K562 (cell line): ENCODE measurements around the gene TULP1. TPM values are rescaled to one million over a fixed set of nuclear protein-coding genes. Genes with fewer than 3 reads are reported as not detected.

Source experiments
- ATAC-seq: fragments of 200-7000 bp; cut with Tn5 transposase; 3 replicates; pipeline ENCODE4 v1.9.1; 2020; ENCODE audit warnings: moderate library complexity
- BruUV-seq: library from RNA; stranded (reverse); fragments of 400-500 nt; replicated peaks from 2 replicates; lab custom pipeline; 2021; lab: Mats Ljungman, UMichigan
- CTCF ChIA-PET: fragments of 300-600 bp; formaldehyde crosslinking; extraction: SDS; loops from one replicate; lab custom pipeline; 2021; ENCODE audit warnings: low intra/inter-chr PET ratio; lab: Yijun Ruan, JAX
- POLR2A ChIA-PET: fragments of 300-600, 350-650 bp; sonication (Branson Sonifier 250); formaldehyde crosslinking; extraction: SDS; loops from one replicate; lab custom pipeline; 2021; ENCODE audit warnings: antibody characterized with exemption, inconsistent platforms; lab: Yijun Ruan, JAX
- DNase-seq, 4 experiments: peaks; one replicate each; pipeline versions ENCODE4 v3.0.0 to v3.0.0-alpha.2; 2011 to 2018; ENCODE audit warnings: low spot score in 3 of 4, mixed read lengths in 3 of 4; ENCODE audit errors: extremely low read depth in 1 of 4
- FAIRE-seq: peaks from 2 replicates; lab custom pipeline; 2011; peaks lifted over from hg19 to GRCh38; lab: Jason Lieb, UNC
- H2AFZ ChIP-seq: 2 replicates; pipeline ENCODE4 v1.6.0; 2011; ENCODE audit warnings: low read depth, low read length, control low read depth, inconsistent platforms
- H3K27ac ChIP-seq: fragments of 200-600 bp; 3 replicates; pipeline ENCODE4 v1.8.0; 2011; ENCODE audit warnings: low read depth, mild to moderate bottlenecking, control low read depth, inconsistent platforms, low read length, moderate library complexity, mixed read lengths; ENCODE audit errors: extremely low read depth
- H3K27me3 ChIP-seq, 2 experiments: fragments of 300-600 bp in 1 of 2; 2 replicates in 1 of 2; 3 replicates in 1 of 2; pipeline versions ENCODE4 v1.6.0 to v1.8.0; 2011; ENCODE audit warnings: inconsistent platforms in 2 of 2, low read length in 2 of 2, mild to moderate bottlenecking in 1 of 2, mixed read lengths in 1 of 2, moderate library complexity in 1 of 2; ENCODE audit not compliant: control insufficient read depth in 2 of 2, insufficient read depth in 2 of 2
- H3K36me3 ChIP-seq: fragments of 300-600 bp; 3 replicates; pipeline ENCODE4 v1.8.0; 2011; ENCODE audit warnings: mild to moderate bottlenecking, low read length, inconsistent platforms; ENCODE audit not compliant: control insufficient read depth, insufficient read depth
- H3K4me1 ChIP-seq, 2 experiments: fragments of 200-600 bp in 1 of 2; replicated peaks in 1 of 2; 2 replicates in 1 of 2; 3 replicates in 1 of 2; pipeline versions ENCODE4 v1.5.1 to v1.8.0; 2011; ENCODE audit warnings: inconsistent platforms in 2 of 2, low read length in 2 of 2, mild to moderate bottlenecking in 1 of 2, mixed read lengths in 1 of 2, moderate library complexity in 1 of 2; ENCODE audit not compliant: control insufficient read depth in 2 of 2, insufficient read depth in 2 of 2
- H3K4me2 ChIP-seq: 2 replicates; pipeline ENCODE4 v1.6.1; 2011; ENCODE audit warnings: low read length, control low read depth, inconsistent platforms, mixed read lengths; ENCODE audit not compliant: insufficient read depth
- H3K4me3 ChIP-seq: fragments of 200-600 bp; sonication (generic), shearing (Covaris generic); 2 replicates; pipeline ENCODE4 v1.5.1; 2016; ENCODE audit warnings: control low read depth, inconsistent platforms
- H3K79me2 ChIP-seq: fragments of 200-600 bp; 3 replicates; pipeline ENCODE4 v1.8.0; 2011; ENCODE audit warnings: low read length, inconsistent platforms; ENCODE audit not compliant: control insufficient read depth, insufficient read depth
- H3K9ac ChIP-seq, 2 experiments: 2 replicates each; pipeline versions ENCODE4 v1.6.0 to v1.6.1; 2011; ENCODE audit warnings: low read depth in 2 of 2, low read length in 2 of 2, control low read depth in 1 of 2, inconsistent platforms in 1 of 2, mild to moderate bottlenecking in 1 of 2, mixed read lengths in 1 of 2; ENCODE audit not compliant: insufficient read depth in 1 of 2
- H3K9me1 ChIP-seq: one replicate; pipeline ENCODE4 v1.6.0; 2011; ENCODE audit warnings: inconsistent platforms, mild to moderate bottlenecking, low read length, moderate library complexity; ENCODE audit not compliant: control insufficient read depth, insufficient read depth
- H3K9me3 ChIP-seq: replicated peaks from 2 replicates; pipeline ENCODE4 v1.5.1; 2011; ENCODE audit warnings: low read depth, low read length, inconsistent platforms; ENCODE audit not compliant: control insufficient read depth, insufficient read depth
- H4K20me1 ChIP-seq: replicated peaks from 2 replicates; pipeline ENCODE4 v1.6.1; 2011; ENCODE audit warnings: low read length, inconsistent platforms, mixed read lengths; ENCODE audit not compliant: control insufficient read depth, insufficient read depth
- CBFA2T2 ChIP-seq: fragments of 450-650 bp; conservative IDR thresholded peaks from 2 replicates; pipeline ENCODE4 v1.6.1; 2017; ENCODE audit warnings: mild to moderate bottlenecking
- EZH2 ChIP-seq: IDR thresholded peaks from 2 replicates; pipeline ENCODE4 v1.6.1; 2012; ENCODE audit warnings: low read depth, mild to moderate bottlenecking, inconsistent platforms, low read length, borderline replicate concordance
- GABPB1 ChIP-seq: sonication (generic); formaldehyde crosslinking; IDR thresholded peaks from 2 replicates; pipeline ENCODE4 v1.8.0; 2022; ENCODE audit warnings: mild to moderate bottlenecking, missing genetic modification reagents
- SRF ChIP-seq, 2 experiments: fragments of 250-450, 450-650 bp in 1 of 2; sonication (Bioruptor Pico) in 1 of 2; sonication (generic) in 1 of 2; formaldehyde crosslinking; IDR thresholded peaks; 2 replicates each; pipeline versions ENCODE4 v1.5.0 to v1.5.1; 2020 to 2022; ENCODE audit warnings: mild to moderate bottlenecking in 1 of 2, missing genetic modification reagents in 1 of 2
- YY1 ChIP-seq, 3 experiments: IDR thresholded peaks; 2 replicates each; pipeline ENCODE4 v1.6.1; 2011; ENCODE audit warnings: low read length in 2 of 3, mild to moderate bottlenecking in 2 of 3, moderate library complexity in 2 of 3, borderline replicate concordance in 1 of 3, control low read depth in 1 of 3, low read depth in 1 of 3; ENCODE audit not compliant: insufficient read depth in 3 of 3, insufficient replicate concordance in 2 of 3, control insufficient read depth in 1 of 3, insufficient read length in 1 of 3; ENCODE audit errors: extremely low read depth in 1 of 3
- ZBTB26 ChIP-seq: fragments of 450-650 bp; formaldehyde crosslinking; IDR thresholded peaks from 2 replicates; pipeline ENCODE4 v1.4.0; 2022; ENCODE audit warnings: missing genetic modification characterization
- ZKSCAN1 ChIP-seq: fragments of 150-350 bp; IDR thresholded peaks from 2 replicates; pipeline ENCODE4 v1.6.1; 2016; ENCODE audit warnings: low read depth, low read length
- ZNF41 ChIP-seq: fragments of 250-450 bp; sonication (Bioruptor Pico); conservative IDR thresholded peaks from 2 replicates; pipeline ENCODE4 v1.4.0; 2020; ENCODE audit warnings: mild to moderate bottlenecking
- ZNF57 ChIP-seq: fragments of 450-650 bp; formaldehyde crosslinking; IDR thresholded peaks from 2 replicates; pipeline ENCODE4 v1.4.0; 2020; ENCODE audit warnings: mild to moderate bottlenecking, moderate library complexity
- ZNF695 ChIP-seq: fragments of 450-650 bp; formaldehyde crosslinking; IDR thresholded peaks from 2 replicates; pipeline ENCODE4 v1.4.0; 2020; ENCODE audit warnings: mild to moderate bottlenecking, moderate library complexity
- WGBS: fragments of 100-300 bp; shearing (Covaris generic); methylation state at CpG from one replicate; pipeline ENCODE4 v1.1.6; 2016; ENCODE audit warnings: low coverage, mixed read lengths; ENCODE audit not compliant: insufficient coverage; ENCODE audit errors: missing lambda C conversion rate; 5-methylcytosine and 5-hydroxymethylcytosine counted together
- in situ Hi-C: fragments of 300-500 bp; cut with MboI; formaldehyde crosslinking; loops from 4 replicates; pipeline ENCODE4 v1.15.0; 2018; ENCODE audit warnings: inconsistent platforms, mixed read lengths
- intact Hi-C: fragments of 100-400 bp; cut with micrococcal nuclease; formaldehyde crosslinking; loops from 2 replicates; pipeline ENCODE4 v1.14.2; 2022
- polyA plus RNA-seq, 8 experiments: library from polyadenylated mRNA; depleted of rRNA in 4 of 8; stranded (reverse) in 5 of 8; unstranded in 3 of 8; fragments of >200 nt; fragmentation: Nextera tagmentation in 2 of 8; fragmentation: Illumina TruSeq in 1 of 8; extraction: Ambion mirVana in 2 of 8; extraction: Trizol in 1 of 8; gene quantifications; 2 replicates each; pipeline versions ENCODE4 v1.2.1 to v1.2.3, GENCODE V29; 2011 to 2014; ENCODE audit warnings: inconsistent platforms in 1 of 8, missing spikeins in 1 of 8
- total RNA-seq, 7 experiments: library from RNA; depleted of rRNA in 6 of 7; stranded (reverse); fragments of >200 nt in 6 of 7; fragmentation: Illumina TruSeq in 2 of 7; extraction: Trizol in 2 of 7; gene quantifications; 2 replicates each; pipeline versions ENCODE4 v1.2.1 to v1.2.3, GENCODE V29; 2011 to 2021; ENCODE audit warnings: low replicate concordance in 1 of 7
- TF ChIP-seq, protein P1 (sequence below): fragments of 250-450 bp; sonication (Bioruptor Pico); IDR thresholded peaks from 2 replicates; pipeline ENCODE4 v1.4.0; 2020; ENCODE audit warnings: mild to moderate bottlenecking, moderate library complexity, borderline replicate concordance

The TULP1 gene
- total and polyA plus RNA-seq, 9 of the 15 experiments (the other 6 are each of a cell fraction or from before 2014, with no cell fraction given), result 0.06 to 0.17 (median 0.09) TPM; not detected in 6

- Histone ChIP-seq H3K4me2 (no peak overlapping the region), H3K27ac (no peak overlapping the region), H3K9me3 (no peaks in the 10 kb centered on the region), H3K36me3 (peaks cover 2% of the 10 kb centered on the region; the same call in 1 of the 3 replicates), H3K4me3 (no peak overlapping the region), H3K79me2 (peaks cover 20% of the 10 kb centered on the region), H3K4me1 (peaks cover 18 to 29% of the 10 kb centered on the region in 2 experiments), H4K20me1 (no peaks in the 10 kb centered on the region), H3K27me3 (peaks cover 14 to 15% of the 10 kb centered on the region in 2 experiments; a peak in 4 of 5 replicates), H3K9me1 (no peaks in the 10 kb centered on the region), H3K9ac (no peak overlapping the region), H2AFZ (no peak overlapping the region)
- DNase-seq (peak; percentile 77 to 87 (median 80)), ATAC-seq (peak; percentile 75), FAIRE-seq (peak; percentile 91)
- 7% methylated on average over 14 of the region's 14 CpGs for WGBS
- CTCF ChIA-PET, result interaction anchor here (0.5 to 3.8 kb wide), 7 partner anchors 9 to 472 kb away, joined by 3 to 33 read pairs (median 5); partner anchors contain the start of genes DEF6 and PPARD
- no TSS peak for BruUV-seq
- POLR2A ChIA-PET, result interaction anchor here (0.8 to 1.6 kb wide), 9 partner anchors 9 to 232 kb away, joined by 3 to 7 read pairs (median 4); partner anchors contain the start of gene DEF6
- intact Hi-C loops, result loop anchor here (1.0 to 5.0 kb wide), 4 partner anchors 30 to 462 kb away; partner anchors contain the start of genes DEF6 and PPARD
- in situ Hi-C loops, result no loop called here
- TF ChIP-seq YY1 (IDR thresholded peaks at IDR 0.05; ENCODE audit: borderline replicate concordance in 1 of 3, control insufficient read depth in 1 of 3, extremely low read depth in 1 of 3, insufficient read depth in 3 of 3, insufficient read length in 1 of 3, insufficient replicate concordance in 2 of 3, low read depth in 1 of 3, low read length in 2 of 3) (no peak), EZH2 (no peak), SRF (CRISPR knock-in tag; IDR thresholded peaks at IDR 0.05) (peak in 1 of 2 experiments; percentile 31; a peak in 1 of 4 replicates), ZKSCAN1 (no peak), ZNF57 (CRISPR knock-in tag) (no peak), GABPB1 (CRISPR knock-in tag) (no peak), ZNF695 (CRISPR knock-in tag) (no peak), ZNF41 (no peak), CBFA2T2 (no peak), ZBTB26 (CRISPR knock-in tag) (no peak)
- TF ChIP-seq, protein P1, sequence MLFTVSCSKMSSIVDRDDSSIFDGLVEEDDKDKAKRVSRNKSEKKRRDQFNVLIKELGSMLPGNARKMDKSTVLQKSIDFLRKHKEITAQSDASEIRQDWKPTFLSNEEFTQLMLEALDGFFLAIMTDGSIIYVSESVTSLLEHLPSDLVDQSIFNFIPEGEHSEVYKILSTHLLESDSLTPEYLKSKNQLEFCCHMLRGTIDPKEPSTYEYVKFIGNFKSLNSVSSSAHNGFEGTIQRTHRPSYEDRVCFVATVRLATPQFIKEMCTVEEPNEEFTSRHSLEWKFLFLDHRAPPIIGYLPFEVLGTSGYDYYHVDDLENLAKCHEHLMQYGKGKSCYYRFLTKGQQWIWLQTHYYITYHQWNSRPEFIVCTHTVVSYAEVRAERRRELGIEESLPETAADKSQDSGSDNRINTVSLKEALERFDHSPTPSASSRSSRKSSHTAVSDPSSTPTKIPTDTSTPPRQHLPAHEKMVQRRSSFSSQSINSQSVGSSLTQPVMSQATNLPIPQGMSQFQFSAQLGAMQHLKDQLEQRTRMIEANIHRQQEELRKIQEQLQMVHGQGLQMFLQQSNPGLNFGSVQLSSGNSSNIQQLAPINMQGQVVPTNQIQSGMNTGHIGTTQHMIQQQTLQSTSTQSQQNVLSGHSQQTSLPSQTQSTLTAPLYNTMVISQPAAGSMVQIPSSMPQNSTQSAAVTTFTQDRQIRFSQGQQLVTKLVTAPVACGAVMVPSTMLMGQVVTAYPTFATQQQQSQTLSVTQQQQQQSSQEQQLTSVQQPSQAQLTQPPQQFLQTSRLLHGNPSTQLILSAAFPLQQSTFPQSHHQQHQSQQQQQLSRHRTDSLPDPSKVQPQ (CRISPR knock-in tag), result no peak
Measured at GRCh38 chr6:35449287-35449881, 63.3 kb downstream of the TULP1 start.
